OCI-LY7 (cell line): ENCODE data around the gene JAK3. TPM values are rescaled to one million over a fixed set of nuclear protein-coding genes. Genes with fewer than 3 reads are reported as not detected.
A peak's percentile ranks its signal among the peaks of the same experiment; 100 is the strongest.

Experiments used
- BruUV-seq: library from RNA; stranded (reverse); fragments of 400-500 nt; replicated peaks from 2 replicates; lab custom pipeline; 2021; lab: Mats Ljungman, UMichigan
- CTCF ChIA-PET: fragments of 300-600 bp; sonication (Branson Sonifier 250); formaldehyde crosslinking; loops from one replicate; lab custom pipeline; 2022; ENCODE audit warnings: antibody characterized with exemption; ENCODE audit not compliant: unreplicated experiment; lab: Charles Lee
- POLR2A ChIA-PET: fragments of 300-600 bp; sonication (Branson Sonifier 250); formaldehyde crosslinking; loops from one replicate; lab custom pipeline; 2022; ENCODE audit warnings: antibody characterized with exemption; lab: Charles Lee
- DNase-seq: peaks from one replicate; pipeline ENCODE4 v3.0.0-alpha.2; 2015; ENCODE audit warnings: low spot score
- H2AFZ ChIP-seq: fragments of 200-600 bp; sonication (generic), shearing (Covaris generic); 2 replicates; pipeline ENCODE4 v1.6.1; 2014; ENCODE audit warnings: mild to moderate bottlenecking, antibody characterized with exemption, low read length, moderate library complexity
- H3K27ac ChIP-seq: fragments of 200-600 bp; sonication (generic); 2 replicates; pipeline ENCODE4 v1.5.1; 2014; ENCODE audit warnings: mixed run types, low read depth, mild to moderate bottlenecking, moderate library complexity, low read length, inconsistent platforms; ENCODE audit not compliant: poor library complexity, severe bottlenecking
- H3K36me3 ChIP-seq: fragments of 200-600 bp; sonication (generic); 2 replicates; pipeline ENCODE4 v1.6.1; 2014; ENCODE audit warnings: mild to moderate bottlenecking, antibody characterized with exemption, low read length, moderate library complexity, mixed read lengths; ENCODE audit not compliant: insufficient read depth
- H3K4me1 ChIP-seq: fragments of 200-600 bp; sonication (generic); 2 replicates; pipeline ENCODE4 v1.5.1; 2014; ENCODE audit warnings: mild to moderate bottlenecking, low read length; ENCODE audit not compliant: insufficient read depth, poor library complexity, severe bottlenecking
- H3K4me2 ChIP-seq: fragments of 200-600 bp; sonication (generic); 2 replicates; pipeline ENCODE4 v1.6.1; 2014; ENCODE audit warnings: mild to moderate bottlenecking, low read length
- H3K4me3 ChIP-seq: fragments of 200-600 bp; sonication (generic); 2 replicates; pipeline ENCODE4 v1.5.1; 2014; ENCODE audit warnings: mild to moderate bottlenecking, low read depth, low read length; ENCODE audit not compliant: poor library complexity, severe bottlenecking
- H3K79me2 ChIP-seq: fragments of 200-600 bp; sonication (generic); 2 replicates; pipeline ENCODE4 v1.6.1; 2016; ENCODE audit warnings: low read depth, mild to moderate bottlenecking, low read length, moderate library complexity, mixed read lengths; ENCODE audit not compliant: insufficient read depth
- H3K9me2 ChIP-seq: fragments of 200-600 bp; sonication (generic); 2 replicates; pipeline ENCODE4 v1.6.1; 2016; ENCODE audit warnings: mild to moderate bottlenecking, low read length, mixed read lengths; ENCODE audit not compliant: insufficient read depth
- H3K9me3 ChIP-seq: fragments of 200-600 bp; sonication (generic); 2 replicates; pipeline ENCODE4 v1.6.1; 2014; ENCODE audit warnings: mild to moderate bottlenecking, mixed run types, low read length, mixed read lengths
- H4K20me1 ChIP-seq: fragments of 200-600 bp; sonication (generic); 2 replicates; pipeline ENCODE4 v1.6.1; 2014; ENCODE audit warnings: mild to moderate bottlenecking, antibody characterized with exemption, low read length, moderate library complexity, mixed read lengths; ENCODE audit not compliant: insufficient read depth
- CTCF ChIP-seq: fragments of 200-600 bp; sonication (generic); conservative IDR thresholded peaks from 2 replicates; pipeline ENCODE4 v1.5.1; 2014; ENCODE audit warnings: mild to moderate bottlenecking, antibody characterized with exemption, low read length, moderate library complexity, mixed read lengths
- EZH2phosphoT487 ChIP-seq: fragments of 200-600 bp; sonication (generic); IDR thresholded peaks from 2 replicates; pipeline ENCODE4 v1.6.1; 2018; ENCODE audit warnings: low read depth, borderline replicate concordance, mild to moderate bottlenecking, mixed run types, antibody characterized with exemption, low read length, moderate library complexity, mixed read lengths
- intact Hi-C: fragments of 100-400 bp; cut with micrococcal nuclease; formaldehyde crosslinking; loops from one replicate; pipeline ENCODE4 v1.10.0; 2022; ENCODE audit not compliant: unreplicated experiment
- total RNA-seq, 2 experiments: library from RNA; depleted of rRNA in 1 of 2; stranded (reverse); fragments of >200 nt in 1 of 2; shearing (Covaris generic) in 1 of 2; gene quantifications; 2 replicates each; pipeline ENCODE4 v1.2.3, GENCODE V29; 2014 to 2022

The JAK3 gene
- total RNA-seq, 2 experiments from 2014 or later: 14.0 to 25.3 TPM

- H3K4me1 ChIP-seq: peaks cover 36% of the 10 kb centered on the region
- POLR2A ChIA-PET: interaction anchor here (0.7 to 1.7 kb wide), 3 partner anchors 11 to 72 kb away, joined by 3 read pairs; partner anchors contain the start of gene CCDC124
- peaks cover 21% of the 10 kb centered on the region for H4K20me1 ChIP-seq
- DNase-seq: peak; percentile 37
- BruUV-seq: TSS peak; percentile 78
- intact Hi-C loops: no loop called here
- no peaks in the 10 kb centered on the region for H3K9me3 ChIP-seq
- no peaks in the 10 kb centered on the region for H3K9me2 ChIP-seq
- CTCF ChIA-PET: no interaction called here
- peaks cover 56% of the 10 kb centered on the region for H3K36me3 ChIP-seq
- no peak overlapping the region for H2AFZ ChIP-seq
- H3K4me2 ChIP-seq: peak overlapping the region; percentile 96
- TF ChIP-seq CTCF (no peak), EZH2phosphoT487 (no peak)
- H3K27ac ChIP-seq: peak overlapping the region; percentile 65
- H3K79me2 ChIP-seq: peaks cover 28% of the 10 kb centered on the region
- H3K4me3 ChIP-seq: peak overlapping the region; percentile 90
Observed at GRCh38 chr19:17860331-17860992, 12.7 kb upstream of the JAK3 start.

- Histone ChIP-seq H4K20me1 (peaks cover 21% of the 10 kb centered on the region), H3K4me3 (peak within 1 kb of the TSS; percentile 90), H3K4me2 (peak within 1 kb of the TSS; percentile 96), H3K9me2 (no peaks in the 10 kb centered on the region), H3K79me2 (peaks cover 28% of the 10 kb centered on the region), H2AFZ (peak within 1 kb of the TSS; percentile 95), H3K27ac (peak within 1 kb of the TSS; percentile 65), H3K4me1 (peaks cover 36% of the 10 kb centered on the region), H3K36me3 (peaks cover 49% of the 10 kb centered on the region), H3K9me3 (no peaks in the 10 kb centered on the region)
- intact Hi-C loops: loop anchor here (1.0 to 5.0 kb wide), 4 partner anchors 73 to 252 kb away; partner anchors contain the start of gene MAP1S
- DNase-seq: peak; percentile 100
- ChIA-PET POLR2A (interaction anchor here (0.6 to 1.7 kb wide), 17 partner anchors 8 to 729 kb away, joined by 3 to 15 read pairs (median 5); partner anchors contain the start of genes CCDC124, JAK3, MAP1S and PGLS), CTCF (interaction anchor here (0.6 to 1.1 kb wide), 10 partner anchors 10 to 1018 kb away, joined by 3 to 21 read pairs (median 9); no protein-coding TSS in a partner anchor)
- no TSS peak for BruUV-seq
- TF ChIP-seq EZH2phosphoT487 (no peak), CTCF (peak; percentile 93)
Observed at GRCh38 chr19:17859533-17860330, 11.9 kb upstream of the JAK3 start, which contains the start of gene RPL18A. Gene RPL18A, plus strand, starts transcription at chr19:17859910. Its CDS starts 47 bp downstream, at chr19:17859957.
